Stimulated activated CD4-positive, alpha-beta T cell treated with anti-CD3 and anti-CD28 coated beads, Interleukin-1b, Interleukin-23, amount 100 ng/mL, for 24 hours (primary cell): ENCODE results near the gene KCNK4.

Experiments used
- DNase-seq, 4 experiments: peaks; one replicate each; pipeline ENCODE4 v3.0.0-alpha.2; 2020; ENCODE audit warnings: low read depth in 4 of 4, low spot score in 1 of 4

The KCNK4 gene

GRCh38 chr11:64343767-64344559 lies 52.9 kb downstream of the KCNK4 start:
- DNase-seq = no peak

GRCh38 chr11:64344787-64345186 lies 53.7 kb downstream of the KCNK4 start:
- no peak for DNase-seq

- no peak for DNase-seq
These were observed 56.2 kb downstream of the KCNK4 start for GRCh38 chr11:64347193-64347867.

- DNase-seq = no peak
These were observed 57.4 kb downstream of the KCNK4 start for GRCh38 chr11:64348383-64349024.

GRCh38 chr11:64349025-64349387 lies 57.9 kb downstream of the KCNK4 start:
- DNase-seq = no peak

- DNase-seq = no peak
These were observed 58.3 kb downstream of the KCNK4 start for GRCh38 chr11:64349404-64349803.
